OCI-LY7 (cell line): ENCODE data around the gene SCTR. TPM values are rescaled to one million over a fixed set of nuclear protein-coding genes. Genes with fewer than 3 reads are reported as not detected.

Source experiments
- BruUV-seq: library from RNA; stranded (reverse); fragments of 400-500 nt; replicated peaks from 2 replicates; lab custom pipeline; 2021; lab: Mats Ljungman, UMichigan
- CTCF ChIA-PET: fragments of 300-600 bp; sonication (Branson Sonifier 250); formaldehyde crosslinking; loops from one replicate; lab custom pipeline; 2022; ENCODE audit warnings: antibody characterized with exemption; ENCODE audit not compliant: unreplicated experiment; lab: Charles Lee
- POLR2A ChIA-PET: fragments of 300-600 bp; sonication (Branson Sonifier 250); formaldehyde crosslinking; loops from one replicate; lab custom pipeline; 2022; ENCODE audit warnings: antibody characterized with exemption; lab: Charles Lee
- DNase-seq: peaks from one replicate; pipeline ENCODE4 v3.0.0-alpha.2; 2015; ENCODE audit warnings: low spot score
- H2AFZ ChIP-seq: fragments of 200-600 bp; sonication (generic), shearing (Covaris generic); 2 replicates; pipeline ENCODE4 v1.6.1; 2014; ENCODE audit warnings: mild to moderate bottlenecking, antibody characterized with exemption, low read length, moderate library complexity
- H3K27ac ChIP-seq: fragments of 200-600 bp; sonication (generic); 2 replicates; pipeline ENCODE4 v1.5.1; 2014; ENCODE audit warnings: mixed run types, low read depth, mild to moderate bottlenecking, moderate library complexity, low read length, inconsistent platforms; ENCODE audit not compliant: poor library complexity, severe bottlenecking
- H3K36me3 ChIP-seq: fragments of 200-600 bp; sonication (generic); 2 replicates; pipeline ENCODE4 v1.6.1; 2014; ENCODE audit warnings: mild to moderate bottlenecking, antibody characterized with exemption, low read length, moderate library complexity, mixed read lengths; ENCODE audit not compliant: insufficient read depth
- H3K4me1 ChIP-seq: fragments of 200-600 bp; sonication (generic); 2 replicates; pipeline ENCODE4 v1.5.1; 2014; ENCODE audit warnings: mild to moderate bottlenecking, low read length; ENCODE audit not compliant: insufficient read depth, poor library complexity, severe bottlenecking
- H3K4me2 ChIP-seq: fragments of 200-600 bp; sonication (generic); 2 replicates; pipeline ENCODE4 v1.6.1; 2014; ENCODE audit warnings: mild to moderate bottlenecking, low read length
- H3K4me3 ChIP-seq: fragments of 200-600 bp; sonication (generic); 2 replicates; pipeline ENCODE4 v1.5.1; 2014; ENCODE audit warnings: mild to moderate bottlenecking, low read depth, low read length; ENCODE audit not compliant: poor library complexity, severe bottlenecking
- H3K79me2 ChIP-seq: fragments of 200-600 bp; sonication (generic); 2 replicates; pipeline ENCODE4 v1.6.1; 2016; ENCODE audit warnings: low read depth, mild to moderate bottlenecking, low read length, moderate library complexity, mixed read lengths; ENCODE audit not compliant: insufficient read depth
- H3K9me2 ChIP-seq: fragments of 200-600 bp; sonication (generic); 2 replicates; pipeline ENCODE4 v1.6.1; 2016; ENCODE audit warnings: mild to moderate bottlenecking, low read length, mixed read lengths; ENCODE audit not compliant: insufficient read depth
- H3K9me3 ChIP-seq: fragments of 200-600 bp; sonication (generic); 2 replicates; pipeline ENCODE4 v1.6.1; 2014; ENCODE audit warnings: mild to moderate bottlenecking, mixed run types, low read length, mixed read lengths
- H4K20me1 ChIP-seq: fragments of 200-600 bp; sonication (generic); 2 replicates; pipeline ENCODE4 v1.6.1; 2014; ENCODE audit warnings: mild to moderate bottlenecking, antibody characterized with exemption, low read length, moderate library complexity, mixed read lengths; ENCODE audit not compliant: insufficient read depth
- EZH2phosphoT487 ChIP-seq: fragments of 200-600 bp; sonication (generic); IDR thresholded peaks from 2 replicates; pipeline ENCODE4 v1.6.1; 2018; ENCODE audit warnings: low read depth, borderline replicate concordance, mild to moderate bottlenecking, mixed run types, antibody characterized with exemption, low read length, moderate library complexity, mixed read lengths
- intact Hi-C: fragments of 100-400 bp; cut with micrococcal nuclease; formaldehyde crosslinking; loops from one replicate; pipeline ENCODE4 v1.10.0; 2022; ENCODE audit not compliant: unreplicated experiment
- total RNA-seq, 2 experiments: library from RNA; depleted of rRNA in 1 of 2; stranded (reverse); fragments of >200 nt in 1 of 2; shearing (Covaris generic) in 1 of 2; gene quantifications; 2 replicates each; pipeline ENCODE4 v1.2.3, GENCODE V29; 2014 to 2022
- TF ChIP-seq, protein P1 (sequence below): fragments of 200-600 bp; sonication (generic); conservative IDR thresholded peaks from 2 replicates; pipeline ENCODE4 v1.5.1; 2014; ENCODE audit warnings: mild to moderate bottlenecking, antibody characterized with exemption, low read length, moderate library complexity, mixed read lengths

The SCTR gene
- total RNA-seq, 2 experiments from 2014 or later: not detected

DNA sequence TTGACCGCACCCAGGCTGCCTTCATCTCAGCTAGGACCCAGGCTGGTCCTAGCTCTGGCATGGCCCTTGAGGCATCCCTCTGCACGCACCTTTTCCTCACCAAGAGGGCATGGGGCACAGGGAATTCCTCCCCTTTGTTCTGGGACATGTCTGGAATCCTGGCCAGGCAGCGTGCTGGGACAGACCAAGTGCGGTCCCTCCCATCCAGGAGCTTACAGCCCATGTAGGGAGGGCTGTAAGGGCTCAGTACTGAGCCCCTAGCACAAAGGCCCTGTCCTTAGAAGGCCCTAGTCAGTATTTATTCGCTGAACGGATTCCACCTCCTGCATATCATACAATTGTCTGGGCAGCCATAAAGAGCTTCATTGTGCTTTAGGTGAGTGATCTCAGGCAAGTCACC lies 89.6 kb downstream of the SCTR start:
- Histone ChIP-seq H3K4me1 (peaks cover 17% of the 10 kb centered on the region), H3K27ac (no peak overlapping the region), H3K4me3 (no peak overlapping the region), H2AFZ (no peak overlapping the region), H3K9me3 (no peaks in the 10 kb centered on the region), H3K36me3 (no peaks in the 10 kb centered on the region), H3K9me2 (no peaks in the 10 kb centered on the region), H3K79me2 (no peaks in the 10 kb centered on the region), H4K20me1 (no peaks in the 10 kb centered on the region), H3K4me2 (no peak overlapping the region)
- intact Hi-C loops: no loop called here
- POLR2A ChIA-PET: no interaction called here
- no TSS peak for BruUV-seq
- no peak for DNase-seq
- CTCF ChIA-PET: no interaction called here
- TF ChIP-seq, protein P1, sequence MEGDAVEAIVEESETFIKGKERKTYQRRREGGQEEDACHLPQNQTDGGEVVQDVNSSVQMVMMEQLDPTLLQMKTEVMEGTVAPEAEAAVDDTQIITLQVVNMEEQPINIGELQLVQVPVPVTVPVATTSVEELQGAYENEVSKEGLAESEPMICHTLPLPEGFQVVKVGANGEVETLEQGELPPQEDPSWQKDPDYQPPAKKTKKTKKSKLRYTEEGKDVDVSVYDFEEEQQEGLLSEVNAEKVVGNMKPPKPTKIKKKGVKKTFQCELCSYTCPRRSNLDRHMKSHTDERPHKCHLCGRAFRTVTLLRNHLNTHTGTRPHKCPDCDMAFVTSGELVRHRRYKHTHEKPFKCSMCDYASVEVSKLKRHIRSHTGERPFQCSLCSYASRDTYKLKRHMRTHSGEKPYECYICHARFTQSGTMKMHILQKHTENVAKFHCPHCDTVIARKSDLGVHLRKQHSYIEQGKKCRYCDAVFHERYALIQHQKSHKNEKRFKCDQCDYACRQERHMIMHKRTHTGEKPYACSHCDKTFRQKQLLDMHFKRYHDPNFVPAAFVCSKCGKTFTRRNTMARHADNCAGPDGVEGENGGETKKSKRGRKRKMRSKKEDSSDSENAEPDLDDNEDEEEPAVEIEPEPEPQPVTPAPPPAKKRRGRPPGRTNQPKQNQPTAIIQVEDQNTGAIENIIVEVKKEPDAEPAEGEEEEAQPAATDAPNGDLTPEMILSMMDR: no peak
- no peak for TF ChIP-seq EZH2phosphoT487

DNA sequence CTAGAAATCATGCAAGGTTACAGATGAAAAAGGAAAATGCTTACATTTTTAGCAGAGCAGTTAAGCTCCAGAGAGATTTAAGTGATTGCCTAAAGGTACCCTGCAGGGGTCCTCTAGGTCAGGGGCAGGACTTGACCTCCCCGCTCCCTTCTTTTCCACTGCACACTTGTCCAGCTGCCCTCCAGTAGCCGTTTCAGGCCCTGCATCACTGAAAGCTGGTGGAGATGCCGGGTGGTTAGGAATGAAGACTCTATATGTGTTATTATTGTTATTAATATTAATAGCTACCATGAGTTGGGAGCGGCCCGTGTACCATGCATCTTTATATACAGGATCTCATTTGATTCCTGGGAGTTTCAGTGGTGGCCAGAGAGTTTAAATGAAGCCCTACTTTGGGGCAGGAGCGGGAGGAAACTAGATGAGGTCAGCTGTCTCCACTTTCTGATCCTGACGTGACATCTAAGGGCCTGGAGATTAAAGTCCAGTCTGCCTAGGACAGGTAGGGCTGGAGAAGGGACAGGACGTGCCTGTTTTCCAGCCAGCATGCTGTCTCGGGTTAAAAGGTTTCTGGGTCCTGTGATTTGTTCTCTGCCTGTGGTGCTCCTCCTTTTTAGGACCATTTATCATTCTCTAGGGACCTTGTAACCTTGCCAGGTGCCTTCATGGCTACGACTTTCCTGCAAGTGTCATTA lies 90.5 kb downstream of the SCTR start:
- intact Hi-C loops: no loop called here
- Histone ChIP-seq H3K4me2 (no peak overlapping the region), H3K27ac (no peak overlapping the region), H4K20me1 (no peaks in the 10 kb centered on the region), H3K4me1 (peaks cover 17% of the 10 kb centered on the region), H2AFZ (no peak overlapping the region), H3K79me2 (no peaks in the 10 kb centered on the region), H3K4me3 (no peak overlapping the region), H3K9me2 (no peaks in the 10 kb centered on the region), H3K36me3 (no peaks in the 10 kb centered on the region), H3K9me3 (no peaks in the 10 kb centered on the region)
- CTCF ChIA-PET: no interaction called here
- DNase-seq: no peak
- no TSS peak for BruUV-seq
- TF ChIP-seq, protein P1: no peak
- TF ChIP-seq EZH2phosphoT487: no peak
- POLR2A ChIA-PET: no interaction called here

DNA sequence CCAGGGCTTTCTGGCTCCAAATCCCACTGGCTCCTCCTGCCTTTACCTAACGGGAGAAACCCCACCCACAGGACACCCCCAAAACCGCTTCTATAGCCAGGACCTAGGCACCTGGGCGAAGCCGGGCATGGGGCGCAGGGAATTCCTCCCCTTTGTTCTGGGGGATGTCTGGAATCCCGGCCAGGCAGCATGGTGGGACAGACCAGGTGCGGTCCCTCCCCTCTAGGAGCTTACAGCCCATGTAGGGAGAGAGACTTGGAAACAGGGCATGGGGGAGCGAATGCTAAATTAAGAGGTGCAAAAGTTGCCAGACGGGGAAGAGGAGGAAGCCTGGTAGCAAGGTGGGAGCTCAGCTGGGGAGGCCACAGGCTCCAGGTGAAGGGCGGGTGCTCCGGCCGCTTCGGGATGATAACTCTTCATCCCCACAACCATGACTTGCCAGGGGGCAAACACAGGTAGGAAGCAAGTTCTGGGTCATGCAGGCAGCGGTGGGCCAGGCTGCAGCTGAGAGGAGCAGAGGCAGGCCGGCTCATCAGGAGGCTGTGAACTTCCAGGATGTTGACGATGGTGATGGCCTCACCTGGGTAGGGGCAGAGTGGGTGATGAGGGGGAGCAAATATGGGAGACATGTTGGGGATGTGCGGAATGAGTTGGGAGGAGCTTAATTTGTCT lies 91.3 kb downstream of the SCTR start:
- no peaks in the 10 kb centered on the region for H3K9me2 ChIP-seq
- H3K9me3 ChIP-seq: no peaks in the 10 kb centered on the region
- no peak overlapping the region for H2AFZ ChIP-seq
- intact Hi-C loops: no loop called here
- no peaks in the 10 kb centered on the region for H3K36me3 ChIP-seq
- H3K4me1 ChIP-seq: peaks cover 17% of the 10 kb centered on the region
- no peak overlapping the region for H3K27ac ChIP-seq
- H3K4me3 ChIP-seq: no peak overlapping the region
- H4K20me1 ChIP-seq: no peaks in the 10 kb centered on the region
- TF ChIP-seq EZH2phosphoT487: no peak
- TF ChIP-seq, protein P1: no peak
- ChIA-PET CTCF (no interaction called here), POLR2A (no interaction called here)
- BruUV-seq: no TSS peak
- no peak for DNase-seq
- H3K79me2 ChIP-seq: no peaks in the 10 kb centered on the region
- H3K4me2 ChIP-seq: no peak overlapping the region
